GM12892 (cell line): ENCODE results near the gene MEI1.
"Not testable (repeated sequence)": the region's sequence is repeated elsewhere in the genome, so short reads cannot be mapped to it uniquely, and the experiment has no call there.

Experiments
- POLR2A ChIP-seq: IDR thresholded peaks from 2 replicates; pipeline ENCODE4 v1.6.1; 2011; ENCODE audit warnings: low read depth, low read length, control low read depth
- POLR2AphosphoS5 ChIP-seq: IDR thresholded peaks from 2 replicates; pipeline ENCODE4 v1.6.1; 2011; ENCODE audit warnings: low read depth, low read length, control low read depth
- TAF1 ChIP-seq: IDR thresholded peaks from 2 replicates; pipeline ENCODE4 v1.6.1; 2011; ENCODE audit warnings: low read depth, mild to moderate bottlenecking, control low read depth, low read length, borderline replicate concordance

- not testable (repeated sequence) for TF ChIP-seq TAF1, POLR2AphosphoS5, POLR2A
Observed at GRCh38 chr22:41686890-41687289, 12.4 kb upstream of the MEI1 start.
